ENCODE data around the gene CYSRT1.

Gene CYSRT1

DNA sequence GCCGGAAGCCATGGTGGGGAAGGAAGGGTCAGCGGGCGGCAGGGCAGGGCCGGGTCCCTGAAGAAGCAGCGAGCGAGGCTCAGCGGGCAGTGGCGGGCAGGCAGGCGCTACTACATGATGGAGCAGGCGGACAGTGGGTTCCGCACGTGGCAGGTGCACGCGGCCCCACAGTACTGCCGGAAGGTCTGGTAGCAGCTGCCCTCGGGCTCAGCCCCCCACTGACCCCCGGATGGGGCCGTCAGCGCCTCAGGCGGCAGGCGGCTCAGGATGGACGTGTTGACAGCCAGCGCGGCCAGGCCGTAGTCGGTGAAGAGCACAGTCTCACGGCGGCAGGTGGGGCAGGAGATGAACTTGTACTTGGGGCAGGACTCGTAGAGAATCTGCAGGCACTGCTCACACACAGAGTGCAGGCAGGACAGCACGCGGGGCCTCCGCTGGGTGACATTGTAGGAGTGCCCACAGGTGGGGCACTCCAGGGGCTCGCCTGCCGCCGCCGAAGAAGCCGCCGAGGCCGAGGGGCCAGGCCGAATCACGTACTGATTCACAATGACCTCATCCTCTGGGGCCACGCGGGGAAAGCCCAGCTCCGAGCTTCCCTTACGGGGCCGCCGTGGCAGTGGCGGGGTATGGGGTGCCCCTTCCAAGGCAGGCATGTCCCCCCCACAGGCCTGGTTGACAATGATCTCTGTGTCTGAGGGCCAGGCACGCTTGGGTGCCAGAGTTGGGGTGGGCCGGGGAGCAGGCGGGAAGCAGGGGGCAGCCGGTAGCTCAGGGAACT lies 4.5 kb upstream of the CYSRT1 start (continued):
- TF ChIP-seq, protein P1, sequence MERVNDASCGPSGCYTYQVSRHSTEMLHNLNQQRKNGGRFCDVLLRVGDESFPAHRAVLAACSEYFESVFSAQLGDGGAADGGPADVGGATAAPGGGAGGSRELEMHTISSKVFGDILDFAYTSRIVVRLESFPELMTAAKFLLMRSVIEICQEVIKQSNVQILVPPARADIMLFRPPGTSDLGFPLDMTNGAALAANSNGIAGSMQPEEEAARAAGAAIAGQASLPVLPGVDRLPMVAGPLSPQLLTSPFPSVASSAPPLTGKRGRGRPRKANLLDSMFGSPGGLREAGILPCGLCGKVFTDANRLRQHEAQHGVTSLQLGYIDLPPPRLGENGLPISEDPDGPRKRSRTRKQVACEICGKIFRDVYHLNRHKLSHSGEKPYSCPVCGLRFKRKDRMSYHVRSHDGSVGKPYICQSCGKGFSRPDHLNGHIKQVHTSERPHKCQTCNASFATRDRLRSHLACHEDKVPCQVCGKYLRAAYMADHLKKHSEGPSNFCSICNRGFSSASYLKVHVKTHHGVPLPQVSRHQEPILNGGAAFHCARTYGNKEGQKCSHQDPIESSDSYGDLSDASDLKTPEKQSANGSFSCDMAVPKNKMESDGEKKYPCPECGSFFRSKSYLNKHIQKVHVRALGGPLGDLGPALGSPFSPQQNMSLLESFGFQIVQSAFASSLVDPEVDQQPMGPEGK (tag by site-specific recombination; IDR thresholded peaks at IDR 0.05) = peak; percentile 77
- TF ChIP-seq ZNF23 (tag by site-specific recombination; IDR thresholded peaks at IDR 0.05; ENCODE audit: borderline replicate concordance) (no peak), ZNF416 (tag by site-specific recombination; IDR thresholded peaks at IDR 0.05) (no peak), ZNF791 (tag by site-specific recombination; IDR thresholded peaks at IDR 0.05) (no peak), ZNF670 (tag by site-specific recombination; IDR thresholded peaks at IDR 0.05; ENCODE audit: low read depth) (no peak), ZNF211 (tag by site-specific recombination; IDR thresholded peaks at IDR 0.05; ENCODE audit: low read depth) (no peak), EGR2 (tag by site-specific recombination; IDR thresholded peaks at IDR 0.05; ENCODE audit: low read depth) (no peak), YY1 (tag by site-specific recombination; IDR thresholded peaks at IDR 0.05) (no peak), ZNF391 (tag by site-specific recombination; IDR thresholded peaks at IDR 0.05; ENCODE audit: borderline replicate concordance, low read depth) (no peak), ZNF626 (tag by site-specific recombination; IDR thresholded peaks at IDR 0.05) (no peak), SCRT1 (tag by site-specific recombination; IDR thresholded peaks at IDR 0.05; ENCODE audit: borderline replicate concordance) (no peak), ZNF558 (tag by site-specific recombination; IDR thresholded peaks at IDR 0.05) (no peak), SP2 (tag by site-specific recombination; IDR thresholded peaks at IDR 0.05) (no peak), ZNF394 (tag by site-specific recombination; IDR thresholded peaks at IDR 0.05; ENCODE audit: borderline replicate concordance) (no peak), KLF8 (tag by site-specific recombination; IDR thresholded peaks at IDR 0.05) (peak; percentile 20; the same call in 1 of the 2 replicates), HOXD13 (CRISPR knock-in tag; IDR thresholded peaks at IDR 0.05; ENCODE audit: borderline replicate concordance) (no peak), SETDB1 (IDR thresholded peaks at IDR 0.05; ENCODE audit: insufficient read length, low read length) (no peak), ZBTB17 (tag by site-specific recombination; IDR thresholded peaks at IDR 0.05) (no peak)
- TF ChIP-seq, protein P2, sequence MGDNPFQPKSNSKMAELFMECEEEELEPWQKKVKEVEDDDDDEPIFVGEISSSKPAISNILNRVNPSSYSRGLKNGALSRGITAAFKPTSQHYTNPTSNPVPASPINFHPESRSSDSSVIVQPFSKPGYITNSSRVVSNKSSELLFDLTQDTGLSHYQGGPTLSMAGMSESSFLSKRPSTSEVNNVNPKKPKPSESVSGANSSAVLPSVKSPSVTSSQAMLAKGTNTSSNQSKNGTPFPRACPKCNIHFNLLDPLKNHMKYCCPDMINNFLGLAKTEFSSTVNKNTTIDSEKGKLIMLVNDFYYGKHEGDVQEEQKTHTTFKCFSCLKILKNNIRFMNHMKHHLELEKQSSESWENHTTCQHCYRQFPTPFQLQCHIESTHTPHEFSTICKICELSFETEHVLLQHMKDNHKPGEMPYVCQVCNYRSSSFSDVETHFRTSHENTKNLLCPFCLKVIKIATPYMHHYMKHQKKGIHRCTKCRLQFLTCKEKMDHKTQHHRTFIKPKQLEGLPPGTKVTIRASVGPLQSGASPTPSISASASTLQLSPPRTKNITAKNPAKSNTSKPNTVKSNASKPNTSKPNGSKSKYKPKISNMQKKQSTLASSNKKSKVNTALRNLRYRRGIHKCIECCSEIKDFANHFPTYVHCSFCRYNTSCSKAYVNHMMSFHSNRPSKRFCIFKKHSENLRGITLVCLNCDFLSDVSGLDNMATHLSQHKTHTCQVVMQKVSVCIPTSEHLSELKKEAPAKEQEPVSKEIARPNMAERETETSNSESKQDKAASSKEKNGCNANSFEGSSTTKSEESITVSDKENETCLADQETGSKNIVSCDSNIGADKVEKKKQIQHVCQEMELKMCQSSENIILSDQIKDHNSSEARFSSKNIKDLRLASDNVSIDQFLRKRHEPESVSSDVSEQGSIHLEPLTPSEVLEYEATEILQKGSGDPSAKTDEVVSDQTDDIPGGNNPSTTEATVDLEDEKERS (tag by site-specific recombination; IDR thresholded peaks at IDR 0.05) = no peak
- TF ChIP-seq, protein P3, sequence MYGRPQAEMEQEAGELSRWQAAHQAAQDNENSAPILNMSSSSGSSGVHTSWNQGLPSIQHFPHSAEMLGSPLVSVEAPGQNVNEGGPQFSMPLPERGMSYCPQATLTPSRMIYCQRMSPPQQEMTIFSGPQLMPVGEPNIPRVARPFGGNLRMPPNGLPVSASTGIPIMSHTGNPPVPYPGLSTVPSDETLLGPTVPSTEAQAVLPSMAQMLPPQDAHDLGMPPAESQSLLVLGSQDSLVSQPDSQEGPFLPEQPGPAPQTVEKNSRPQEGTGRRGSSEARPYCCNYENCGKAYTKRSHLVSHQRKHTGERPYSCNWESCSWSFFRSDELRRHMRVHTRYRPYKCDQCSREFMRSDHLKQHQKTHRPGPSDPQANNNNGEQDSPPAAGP (tag by site-specific recombination; IDR thresholded peaks at IDR 0.05) = 0 out of 2 replicates have a peak, but pooled peaks have one; percentile 49

DNA sequence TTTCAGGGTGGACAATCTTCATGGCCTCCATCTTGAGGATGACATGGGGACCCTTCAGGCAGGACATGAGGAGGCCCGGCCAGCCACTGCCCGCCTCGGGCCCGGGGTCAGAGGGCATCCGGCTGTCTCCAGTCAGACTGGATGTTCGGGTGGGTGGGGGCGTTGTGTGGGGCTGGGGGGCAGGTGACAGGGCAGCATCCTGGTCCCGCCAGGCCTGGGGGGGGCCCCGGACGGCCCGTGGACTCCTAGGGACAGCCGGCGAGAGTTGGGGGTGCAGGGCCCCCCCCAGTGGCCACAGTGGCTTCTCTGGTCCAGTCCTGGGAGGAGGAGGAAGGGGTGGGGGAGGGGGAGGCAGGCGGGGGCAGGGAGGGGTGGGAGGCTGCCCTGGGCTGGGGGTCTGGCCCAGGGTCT lies 3.9 kb upstream of the CYSRT1 start:
- POLR2A ChIA-PET = interaction anchor here (1.1 to 17.2 kb wide), 4 partner anchors 13 to 94 kb away, joined by 3 to 304 read pairs (median 120); partner anchors contain the start of genes NDOR1, TMEM203, TPRN and TUBB4B
- H3K27ac ChIP-seq (ENCODE audit: extremely low read depth, low read depth, low read length) = no peak overlapping the region
- H3K9me3 ChIP-seq (ENCODE audit: control insufficient read depth, insufficient read depth, low read depth, low read length) = no peaks in the 10 kb centered on the region
- H3K4me1 ChIP-seq (ENCODE audit: control insufficient read depth, insufficient read depth, low read length) = peaks cover 4% of the 10 kb centered on the region
- no peak overlapping the region for H3K4me3 ChIP-seq (ENCODE audit: low read depth, low read length)
- peaks cover 0 to 34% of the 10 kb centered on the region in 2 experiments; a peak in 1 of 3 replicates for H3K36me3 ChIP-seq (ENCODE audit: control insufficient read depth in 2 of 2, insufficient read depth in 1 of 2, low read length in 2 of 2)
- CTCF ChIA-PET = interaction anchor here (0.7 kb wide), 1 partner anchor 39 kb away, joined by 3 read pairs; no protein-coding TSS in a partner anchor
- TF ChIP-seq, protein P4, sequence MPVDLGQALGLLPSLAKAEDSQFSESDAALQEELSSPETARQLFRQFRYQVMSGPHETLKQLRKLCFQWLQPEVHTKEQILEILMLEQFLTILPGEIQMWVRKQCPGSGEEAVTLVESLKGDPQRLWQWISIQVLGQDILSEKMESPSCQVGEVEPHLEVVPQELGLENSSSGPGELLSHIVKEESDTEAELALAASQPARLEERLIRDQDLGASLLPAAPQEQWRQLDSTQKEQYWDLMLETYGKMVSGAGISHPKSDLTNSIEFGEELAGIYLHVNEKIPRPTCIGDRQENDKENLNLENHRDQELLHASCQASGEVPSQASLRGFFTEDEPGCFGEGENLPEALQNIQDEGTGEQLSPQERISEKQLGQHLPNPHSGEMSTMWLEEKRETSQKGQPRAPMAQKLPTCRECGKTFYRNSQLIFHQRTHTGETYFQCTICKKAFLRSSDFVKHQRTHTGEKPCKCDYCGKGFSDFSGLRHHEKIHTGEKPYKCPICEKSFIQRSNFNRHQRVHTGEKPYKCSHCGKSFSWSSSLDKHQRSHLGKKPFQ (tag by site-specific recombination; IDR thresholded peaks at IDR 0.05) = no peak
- TF ChIP-seq ZNF670 (tag by site-specific recombination; IDR thresholded peaks at IDR 0.05; ENCODE audit: low read depth) (no peak), ZNF777 (tag by site-specific recombination; IDR thresholded peaks at IDR 0.05; ENCODE audit: borderline replicate concordance) (no peak)
- TF ChIP-seq, protein P5, sequence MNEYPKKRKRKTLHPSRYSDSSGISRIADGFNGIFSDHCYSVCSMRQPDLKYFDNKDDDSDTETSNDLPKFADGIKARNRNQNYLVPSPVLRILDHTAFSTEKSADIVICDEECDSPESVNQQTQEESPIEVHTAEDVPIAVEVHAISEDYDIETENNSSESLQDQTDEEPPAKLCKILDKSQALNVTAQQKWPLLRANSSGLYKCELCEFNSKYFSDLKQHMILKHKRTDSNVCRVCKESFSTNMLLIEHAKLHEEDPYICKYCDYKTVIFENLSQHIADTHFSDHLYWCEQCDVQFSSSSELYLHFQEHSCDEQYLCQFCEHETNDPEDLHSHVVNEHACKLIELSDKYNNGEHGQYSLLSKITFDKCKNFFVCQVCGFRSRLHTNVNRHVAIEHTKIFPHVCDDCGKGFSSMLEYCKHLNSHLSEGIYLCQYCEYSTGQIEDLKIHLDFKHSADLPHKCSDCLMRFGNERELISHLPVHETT (tag by site-specific recombination; IDR thresholded peaks at IDR 0.05) = no peak
- TF ChIP-seq, protein P6, sequence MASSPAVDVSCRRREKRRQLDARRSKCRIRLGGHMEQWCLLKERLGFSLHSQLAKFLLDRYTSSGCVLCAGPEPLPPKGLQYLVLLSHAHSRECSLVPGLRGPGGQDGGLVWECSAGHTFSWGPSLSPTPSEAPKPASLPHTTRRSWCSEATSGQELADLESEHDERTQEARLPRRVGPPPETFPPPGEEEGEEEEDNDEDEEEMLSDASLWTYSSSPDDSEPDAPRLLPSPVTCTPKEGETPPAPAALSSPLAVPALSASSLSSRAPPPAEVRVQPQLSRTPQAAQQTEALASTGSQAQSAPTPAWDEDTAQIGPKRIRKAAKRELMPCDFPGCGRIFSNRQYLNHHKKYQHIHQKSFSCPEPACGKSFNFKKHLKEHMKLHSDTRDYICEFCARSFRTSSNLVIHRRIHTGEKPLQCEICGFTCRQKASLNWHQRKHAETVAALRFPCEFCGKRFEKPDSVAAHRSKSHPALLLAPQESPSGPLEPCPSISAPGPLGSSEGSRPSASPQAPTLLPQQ (tag by site-specific recombination; IDR thresholded peaks at IDR 0.05) = no peak
